IPS-11a (cell line): ENCODE data around the gene PON1.
A peak's percentile ranks its signal among the peaks of the same experiment; 100 is the strongest.

Experiments
- H3K4me3 ChIP-seq: one replicate; pipeline ENCODE4 v1.5.1; 2013; ENCODE audit warnings: low read depth, low read length, control low read depth

PON1 gene

DNA sequence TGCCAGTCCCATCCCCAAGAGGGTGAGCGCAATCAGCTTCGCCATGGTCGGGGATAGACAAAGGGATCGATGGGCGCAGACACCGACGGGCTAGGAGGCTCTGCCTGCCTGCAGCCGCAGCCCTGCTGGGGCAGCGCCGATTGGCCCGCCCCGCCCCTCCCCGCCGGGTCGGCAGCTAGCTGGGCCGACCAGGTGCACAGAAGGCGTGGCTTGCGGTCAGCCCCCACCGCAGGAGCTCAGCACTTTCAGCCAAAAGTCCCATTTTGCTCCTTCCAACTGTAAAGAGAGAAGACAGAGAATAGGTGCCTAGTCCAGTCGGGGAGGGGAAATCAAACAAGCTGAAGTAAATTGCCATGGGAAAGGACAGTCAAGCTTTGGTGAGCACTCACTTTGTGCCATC lies at the start of gene PON1:
Gene PON1, minus strand, starts transcription at position 102 of the 400 bp plus-strand sequence. Its CDS starts 57 bp downstream, at position 45.
- peak within 1 kb of the TSS; percentile 6 for H3K4me3 ChIP-seq

GRCh38 chr7:95373323-95373722 lies 49.0 kb upstream of the PON1 start:
- H3K4me3 ChIP-seq, result no peak overlapping the region

GRCh38 chr7:95368235-95368634 lies 43.9 kb upstream of the PON1 start:
- H3K4me3 ChIP-seq, result no peak overlapping the region

- H3K4me3 ChIP-seq, result no peak overlapping the region
Observed at GRCh38 chr7:95367606-95368005, 43.3 kb upstream of the PON1 start.

GRCh38 chr7:95365151-95365550 lies 40.8 kb upstream of the PON1 start:
- no peak overlapping the region for H3K4me3 ChIP-seq

DNA sequence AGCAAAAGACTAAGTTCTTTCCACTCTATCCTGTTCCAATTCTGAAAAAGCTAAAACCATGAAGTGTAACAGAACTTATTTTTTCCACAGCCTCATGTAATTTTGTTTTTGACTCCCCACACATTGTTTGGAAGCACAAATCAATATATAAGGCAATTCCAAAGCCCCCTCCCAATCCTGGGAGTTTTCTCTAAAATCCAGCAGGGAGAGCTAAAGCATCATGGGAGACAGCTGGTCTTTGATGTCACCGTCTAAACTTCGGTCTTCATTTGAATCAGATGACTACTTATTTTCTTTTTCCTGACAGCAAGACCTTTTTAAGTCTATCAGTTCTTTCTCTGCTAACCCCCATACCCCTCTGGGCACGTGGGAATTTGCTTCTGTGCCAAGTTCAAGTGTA lies 33.3 kb upstream of the PON1 start:
- no peak overlapping the region for H3K4me3 ChIP-seq

DNA sequence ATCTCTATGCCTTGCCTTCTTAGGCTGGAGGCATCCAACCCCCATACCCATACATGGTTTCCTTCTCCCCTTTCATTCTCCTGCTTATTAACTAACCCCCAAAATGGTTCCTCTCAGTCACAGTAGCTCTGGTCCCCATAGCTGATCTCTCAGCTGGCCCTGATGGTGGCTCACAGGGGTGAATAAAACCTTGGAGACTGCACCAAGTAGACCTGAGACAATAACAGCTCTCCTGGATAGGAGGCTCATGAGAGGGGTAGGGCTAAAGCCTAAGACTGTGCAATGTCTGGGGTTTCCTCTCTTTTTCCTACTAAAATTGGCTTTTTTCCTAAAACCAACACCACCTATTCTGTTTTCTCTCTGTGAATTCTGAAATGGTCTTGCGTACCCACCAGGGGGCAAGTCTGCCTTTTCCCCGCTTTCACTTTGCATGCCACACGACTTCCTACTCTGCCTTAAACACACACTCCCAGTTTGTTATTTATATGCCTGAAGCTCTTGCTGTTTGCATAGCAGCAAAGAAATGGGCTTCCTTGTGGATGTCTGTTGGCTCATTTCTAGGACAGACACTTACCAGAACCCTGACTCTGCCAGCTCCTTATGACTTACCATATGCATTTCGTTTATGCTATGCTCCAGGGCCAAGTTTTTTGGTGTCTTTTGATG lies 18.4 kb upstream of the PON1 start:
- H3K4me3 ChIP-seq, result no peak overlapping the region

- H3K4me3 ChIP-seq, result no peak overlapping the region
Observed at GRCh38 chr7:95342029-95342428, 17.7 kb upstream of the PON1 start.

DNA sequence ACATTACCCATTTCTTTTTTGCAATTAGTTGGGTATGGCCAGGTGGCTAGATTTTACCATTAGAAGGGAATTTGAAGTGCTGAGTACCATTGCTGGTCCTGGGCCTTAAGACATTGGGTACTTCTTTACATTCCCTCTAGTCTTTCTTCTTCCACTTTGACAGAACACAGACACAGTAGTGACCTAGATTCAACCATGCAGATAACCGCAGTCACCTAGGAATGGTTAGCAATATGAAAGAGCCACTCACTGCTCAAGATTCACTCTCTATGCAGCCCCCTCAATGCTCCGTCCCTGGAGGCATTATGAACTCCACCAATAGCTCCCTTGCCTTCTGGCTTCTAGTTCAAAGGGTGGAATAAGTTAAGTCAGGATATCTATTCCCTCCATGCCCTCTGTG lies 16.2 kb upstream of the PON1 start:
- no peak overlapping the region for H3K4me3 ChIP-seq

- no peak overlapping the region for H3K4me3 ChIP-seq
Observed at GRCh38 chr7:95338832-95339231, 14.5 kb upstream of the PON1 start.

DNA sequence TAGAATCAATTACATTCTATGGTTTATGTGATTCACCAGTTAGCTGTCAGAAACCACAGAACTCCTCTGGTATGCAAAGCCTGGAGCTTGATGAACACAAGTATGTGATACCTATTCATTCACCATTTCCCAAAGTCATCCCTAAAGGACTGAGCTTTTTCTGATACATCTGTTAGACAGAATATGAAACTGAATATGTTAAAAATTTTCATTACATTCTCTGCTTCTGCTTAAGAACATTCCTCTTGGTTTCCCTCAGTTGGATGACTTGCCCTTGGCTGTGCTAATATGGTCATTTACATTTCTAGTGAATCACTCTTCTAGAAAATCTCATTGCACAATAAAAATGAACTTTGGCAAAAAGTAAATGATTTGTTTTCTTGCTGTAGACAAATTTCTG lies 10.8 kb upstream of the PON1 start:
- H3K4me3 ChIP-seq, result no peak overlapping the region

DNA sequence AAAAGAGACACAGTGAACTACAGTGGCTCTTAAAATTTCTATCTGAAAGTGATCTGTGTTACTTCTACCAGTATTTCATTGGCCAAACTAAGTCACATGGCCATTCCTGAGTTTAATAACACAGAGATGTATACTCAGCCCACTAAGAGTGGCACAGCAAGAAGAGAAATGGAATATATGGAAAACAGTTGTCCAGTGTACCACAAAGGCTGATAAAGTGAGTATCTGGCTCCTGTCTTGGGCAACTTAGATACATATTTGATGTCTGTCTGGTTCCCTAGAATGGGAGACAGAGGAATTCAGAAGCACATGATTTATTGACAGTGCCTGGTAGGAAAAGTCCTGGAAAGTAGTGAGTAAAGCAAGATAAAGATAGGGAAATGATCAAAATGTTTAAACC lies 10.1 kb upstream of the PON1 start:
- no peak overlapping the region for H3K4me3 ChIP-seq

- H3K4me3 ChIP-seq, result no peak overlapping the region
Observed at GRCh38 chr7:95330961-95331337, 6.6 kb upstream of the PON1 start.

- no peak overlapping the region for H3K4me3 ChIP-seq
Observed at GRCh38 chr7:95330204-95330960, 6.0 kb upstream of the PON1 start.

- H3K4me3 ChIP-seq, result no peak overlapping the region
Observed at GRCh38 chr7:95327356-95327755, 3.0 kb upstream of the PON1 start.

- no peak overlapping the region for H3K4me3 ChIP-seq
Observed at GRCh38 chr7:95323410-95324129, 762 bp downstream of the PON1 start.

DNA sequence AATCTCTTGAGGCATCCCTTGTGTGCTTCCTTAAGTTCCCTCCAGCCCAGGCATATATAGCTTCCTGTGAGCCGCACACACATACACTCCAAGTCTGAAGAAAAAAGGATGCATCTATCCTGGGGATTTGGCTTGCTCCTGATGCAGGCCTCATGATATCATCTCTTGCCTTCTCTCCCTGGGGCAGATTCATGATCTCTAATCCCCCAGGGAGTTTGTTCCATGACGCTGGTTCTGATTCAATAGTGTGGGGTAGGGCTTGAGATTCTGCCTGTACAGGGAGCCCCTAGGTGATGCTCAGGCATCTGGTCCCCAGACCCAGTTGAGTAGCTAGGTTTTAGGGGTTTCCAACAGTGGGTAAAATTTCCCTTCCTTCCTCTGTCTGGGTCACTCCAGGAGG lies 1.5 kb downstream of the PON1 start:
- H3K4me3 ChIP-seq, result no peak overlapping the region

DNA sequence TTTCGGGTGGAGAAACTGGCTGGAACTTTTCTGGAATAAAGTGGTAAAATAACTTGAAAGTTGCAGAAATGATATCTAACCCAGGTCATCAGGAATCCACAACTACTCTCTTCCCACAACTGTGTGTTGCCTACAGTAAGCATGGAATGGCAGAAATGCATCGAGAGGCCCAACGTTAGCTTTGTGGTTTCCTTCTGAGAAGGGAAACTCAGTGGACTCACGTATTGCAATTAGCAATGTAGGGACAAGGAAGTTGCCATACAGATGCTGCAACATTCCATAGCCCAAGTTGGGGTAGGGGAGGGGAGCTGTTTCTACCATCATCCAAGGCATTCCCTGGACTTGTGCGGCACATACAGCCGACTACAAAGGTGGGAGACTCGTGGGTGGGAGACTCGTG lies 1.9 kb downstream of the PON1 start:
- H3K4me3 ChIP-seq, result no peak overlapping the region

DNA sequence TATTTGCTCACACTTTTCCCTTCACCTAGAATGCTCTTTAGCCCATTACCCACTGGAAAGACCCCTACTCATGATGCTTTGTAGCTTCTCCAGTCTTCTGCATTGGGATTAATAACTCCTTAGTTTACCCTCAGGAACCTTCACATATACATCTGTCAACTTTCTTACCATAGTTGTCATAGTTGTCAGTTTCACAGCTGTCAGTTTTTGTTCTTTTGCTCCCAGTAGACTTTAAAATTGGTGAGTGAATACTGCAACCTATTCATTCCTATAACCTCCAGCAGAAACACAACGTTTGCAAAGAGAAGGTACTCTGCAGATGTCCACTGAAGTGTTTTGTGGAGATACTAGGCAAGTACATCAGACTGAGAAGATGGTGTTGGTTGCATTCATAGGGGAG lies 2.6 kb downstream of the PON1 start:
- no peak overlapping the region for H3K4me3 ChIP-seq

- H3K4me3 ChIP-seq, result no peak overlapping the region
Observed at GRCh38 chr7:95320651-95321050, 3.7 kb downstream of the PON1 start.

- no peak overlapping the region for H3K4me3 ChIP-seq
Observed at GRCh38 chr7:95319570-95319969, 4.8 kb downstream of the PON1 start.

DNA sequence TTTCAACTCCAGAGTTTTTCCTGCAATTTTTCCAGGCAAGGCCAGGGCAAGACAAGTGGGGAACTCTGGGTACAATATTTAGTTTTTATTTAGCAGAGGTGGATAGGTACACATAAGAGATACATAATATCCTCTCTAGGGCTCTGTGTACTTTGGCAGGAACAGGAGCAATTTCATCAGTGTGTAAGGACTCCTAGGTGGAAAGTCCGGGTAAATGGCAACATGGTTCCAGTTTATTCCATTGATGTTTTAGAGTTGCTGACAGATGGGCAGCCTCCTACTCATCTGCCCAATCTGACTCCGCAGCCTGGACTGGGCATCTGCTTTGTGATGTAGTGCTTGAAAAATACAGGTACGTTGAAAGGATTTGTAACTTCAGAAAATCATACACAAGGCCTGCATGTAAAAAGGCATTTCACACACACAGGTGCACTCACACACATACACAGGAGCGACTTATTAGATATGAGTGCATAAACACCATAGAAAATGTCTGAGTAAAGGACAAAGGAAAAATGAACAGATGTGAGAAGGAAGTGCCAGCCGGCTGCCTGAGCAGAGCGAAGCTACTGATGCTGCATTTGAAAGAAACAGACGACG lies 5.7 kb downstream of the PON1 start:
- H3K4me3 ChIP-seq, result no peak overlapping the region
